H9 (cell line): ENCODE results near the gene DERA. TPM values are rescaled to one million over a fixed set of nuclear protein-coding genes. Genes with fewer than 3 reads are reported as not detected.

Source experiments
- DNase-seq: peaks from one replicate; pipeline ENCODE4 v3.0.0-alpha.2; 2017
- H2AFZ ChIP-seq: one replicate; pipeline ENCODE4 v1.6.1; 2013; ENCODE audit warnings: mild to moderate bottlenecking, low read length, control low read depth, moderate library complexity
- H2AK5ac ChIP-seq: 2 replicates; pipeline ENCODE4 v1.6.1; 2013; ENCODE audit warnings: low read length, control low read depth, mixed read lengths; ENCODE audit not compliant: insufficient read length
- H2BK120ac ChIP-seq: one replicate; pipeline ENCODE4 v1.6.1; 2013; ENCODE audit warnings: low read depth, mild to moderate bottlenecking, low read length, control low read depth, inconsistent platforms; ENCODE audit not compliant: poor library complexity, severe bottlenecking
- H2BK12ac ChIP-seq: 2 replicates; pipeline ENCODE4 v1.6.1; 2013; ENCODE audit warnings: low read length, control low read depth, mixed read lengths, low read depth; ENCODE audit not compliant: insufficient read length
- H2BK15ac ChIP-seq: 2 replicates; pipeline ENCODE4 v1.6.1; 2013; ENCODE audit warnings: low read depth, low read length, control low read depth
- H2BK20ac ChIP-seq: one replicate; pipeline ENCODE4 v1.6.1; 2013; ENCODE audit warnings: low read depth, mild to moderate bottlenecking, low read length, control low read depth, inconsistent platforms; ENCODE audit not compliant: poor library complexity, severe bottlenecking
- H2BK5ac ChIP-seq: 2 replicates; pipeline ENCODE4 v1.6.1; 2013; ENCODE audit warnings: low read length, control low read depth, mixed read lengths; ENCODE audit not compliant: insufficient read length
- H3K14ac ChIP-seq: 2 replicates; pipeline ENCODE4 v1.6.1; 2013; ENCODE audit warnings: low read length, control low read depth; ENCODE audit not compliant: insufficient read depth
- H3K18ac ChIP-seq: 2 replicates; pipeline ENCODE4 v1.6.1; 2013; ENCODE audit warnings: low read depth, mild to moderate bottlenecking, mixed read lengths, low read length, control low read depth; ENCODE audit not compliant: insufficient read length
- H3K23ac ChIP-seq: 2 replicates; pipeline ENCODE4 v1.6.1; 2013; ENCODE audit warnings: low read length, control low read depth, mixed read lengths, low read depth; ENCODE audit not compliant: insufficient read length
- H3K23me2 ChIP-seq: 2 replicates; pipeline ENCODE4 v1.6.1; 2013; ENCODE audit warnings: low read depth, mild to moderate bottlenecking, mixed read lengths, low read length, control low read depth; ENCODE audit not compliant: insufficient read length, poor library complexity, severe bottlenecking
- H3K27ac ChIP-seq: 2 replicates; pipeline ENCODE4 v1.5.1; 2013; ENCODE audit warnings: low read length, control low read depth, mixed read lengths, low read depth; ENCODE audit not compliant: insufficient read length
- H3K27me3 ChIP-seq: 2 replicates; pipeline ENCODE4 v1.6.1; 2013; ENCODE audit warnings: low read length, control low read depth, inconsistent platforms; ENCODE audit not compliant: insufficient read depth
- H3K4ac ChIP-seq: 2 replicates; pipeline ENCODE4 v1.6.1; 2013; ENCODE audit warnings: low read depth, mild to moderate bottlenecking, control low read depth, inconsistent platforms, low read length, moderate library complexity
- H3K4me1 ChIP-seq: 2 replicates; pipeline ENCODE4 v1.6.1; 2013; ENCODE audit warnings: low read length, control low read depth, inconsistent platforms; ENCODE audit not compliant: insufficient read depth
- H3K4me2 ChIP-seq: 2 replicates; pipeline ENCODE4 v1.6.1; 2013; ENCODE audit warnings: low read length, control low read depth, mixed read lengths; ENCODE audit not compliant: insufficient read length, insufficient read depth
- H3K56ac ChIP-seq: 2 replicates; pipeline ENCODE4 v1.6.1; 2013; ENCODE audit warnings: low read depth, mild to moderate bottlenecking, mixed read lengths, low read length, control low read depth; ENCODE audit not compliant: insufficient read length
- H3K79me1 ChIP-seq: 2 replicates; pipeline ENCODE4 v1.6.1; 2013; ENCODE audit warnings: low read depth, mild to moderate bottlenecking, moderate library complexity, low read length, control low read depth, inconsistent platforms; ENCODE audit not compliant: insufficient read depth, poor library complexity, severe bottlenecking
- H3K79me2 ChIP-seq: 2 replicates; pipeline ENCODE4 v1.6.1; 2013; ENCODE audit warnings: low read length, control low read depth, inconsistent platforms; ENCODE audit not compliant: insufficient read depth
- H3K9ac ChIP-seq: 2 replicates; pipeline ENCODE4 v1.6.1; 2013; ENCODE audit warnings: low read length, control low read depth, mixed read lengths; ENCODE audit not compliant: insufficient read length; ENCODE audit errors: extremely low read depth
- H3K9me3 ChIP-seq: one replicate; pipeline ENCODE4 v1.6.1; 2013; ENCODE audit warnings: low read depth, low read length, inconsistent platforms; ENCODE audit not compliant: control insufficient read depth
- H3T11ph ChIP-seq: one replicate; pipeline ENCODE4 v1.6.1; 2013; ENCODE audit warnings: mild to moderate bottlenecking, low read length, control low read depth, inconsistent platforms
- H4K20me1 ChIP-seq: one replicate; pipeline ENCODE4 v1.6.1; 2013; ENCODE audit not compliant: control insufficient read depth, insufficient read length, insufficient read depth
- H4K5ac ChIP-seq: 2 replicates; pipeline ENCODE4 v1.6.1; 2013; ENCODE audit warnings: low read depth, mild to moderate bottlenecking, mixed read lengths, low read length, control low read depth; ENCODE audit not compliant: insufficient read length
- H4K8ac ChIP-seq: replicated peaks from 2 replicates; pipeline ENCODE4 v1.6.1; 2013; ENCODE audit warnings: low read length, control low read depth, mixed read lengths, low read depth; ENCODE audit not compliant: insufficient read length
- H4K91ac ChIP-seq: 2 replicates; pipeline ENCODE4 v1.6.1; 2013; ENCODE audit warnings: low read depth, mild to moderate bottlenecking, moderate library complexity, mixed read lengths, low read length, control low read depth; ENCODE audit not compliant: insufficient read length
- H3K27ac Mint-ChIP-seq, 3 experiments: 2 replicates in 2 of 3; 3 replicates in 1 of 3; pipeline ENCODE4 v1.8.0; 2020 to 2021; ENCODE audit warnings: mixed read lengths in 3 of 3, mild to moderate bottlenecking in 1 of 3, moderate library complexity in 1 of 3
- H3K27me3 Mint-ChIP-seq: 2 replicates; pipeline ENCODE4 v1.8.0; 2021; ENCODE audit warnings: low read depth, mild to moderate bottlenecking, moderate library complexity, mixed read lengths
- H3K36me3 Mint-ChIP-seq, 3 experiments: 2 replicates in 2 of 3; 3 replicates in 1 of 3; pipeline ENCODE4 v1.8.0; 2020 to 2021; ENCODE audit warnings: low read depth in 3 of 3, mixed read lengths in 3 of 3; ENCODE audit not compliant: insufficient read depth in 1 of 3
- H3K4me1 Mint-ChIP-seq, 2 experiments: 2 replicates each; pipeline ENCODE4 v1.8.0; 2020; ENCODE audit warnings: mixed read lengths in 2 of 2
- H3K4me3 Mint-ChIP-seq, 2 experiments: 2 replicates in 1 of 2; 3 replicates in 1 of 2; pipeline ENCODE4 v1.8.0; 2020 to 2021; ENCODE audit warnings: mild to moderate bottlenecking in 2 of 2, mixed read lengths in 2 of 2, moderate library complexity in 1 of 2
- H3K9me3 Mint-ChIP-seq, 2 experiments: 2 replicates in 1 of 2; 3 replicates in 1 of 2; pipeline ENCODE4 v1.8.0; 2020; ENCODE audit warnings: mild to moderate bottlenecking in 2 of 2, mixed read lengths in 2 of 2, moderate library complexity in 1 of 2
- CTCF ChIP-seq: fragments of 200-600 bp; sonication (generic); conservative IDR thresholded peaks from 3 replicates; pipeline ENCODE4 v1.8.0; 2021; ENCODE audit warnings: antibody characterized with exemption, mild to moderate bottlenecking
- WGBS: extraction: QIAGEN DNeasy Blood & Tissue Kit; methylation state at CpG from one replicate; pipeline ENCODE4 v1.1.7; 2013; ENCODE audit warnings: missing lambda C conversion rate, low lambda C conversion rate, mixed read lengths; ENCODE audit not compliant: insufficient read length; ENCODE audit errors: extremely low coverage; 5-methylcytosine and 5-hydroxymethylcytosine counted together
- total RNA-seq: library from RNA; stranded (reverse); gene quantifications from 2 replicates; pipeline ENCODE4 v1.2.1, GENCODE V29; 2021

The DERA gene
- total RNA-seq, 1 experiment from 2014 or later = 20.9 TPM

GRCh38 chr12:15893260-15893659 lies 17.9 kb upstream of the DERA start:
- Histone ChIP-seq H3K4me1 (no peaks in the 10 kb centered on the region), H3K56ac (no peak overlapping the region), H3K4ac (no peak overlapping the region), H2BK20ac (no peak overlapping the region), H3K14ac (no peak overlapping the region), H3K79me1 (no peaks in the 10 kb centered on the region), H3K4me2 (no peak overlapping the region), H3K27ac (no peak overlapping the region), H2AK5ac (no peak overlapping the region), H4K5ac (no peak overlapping the region), H2BK12ac (no peak overlapping the region), H3K23me2 (no peaks in the 10 kb centered on the region), H3K18ac (no peak overlapping the region), H2BK5ac (no peak overlapping the region), H2AFZ (no peak overlapping the region), H2BK120ac (no peak overlapping the region), H3T11ph (no peak overlapping the region), H4K20me1 (no peaks in the 10 kb centered on the region), H3K79me2 (no peaks in the 10 kb centered on the region), H3K9me3 (no peaks in the 10 kb centered on the region), H4K8ac (no peak overlapping the region), H3K27me3 (no peaks in the 10 kb centered on the region), H3K9ac (no peak overlapping the region), H4K91ac (no peak overlapping the region), H2BK15ac (no peak overlapping the region), H3K23ac (no peak overlapping the region)
- no peak for DNase-seq
- peaks cover 12 to 59% (median 55%) of the 10 kb centered on the region in 3 experiments; a peak in 6 of 7 replicates for H3K36me3 Mint-ChIP-seq
- no peak for TF ChIP-seq CTCF
- H3K27me3 Mint-ChIP-seq = no peaks in the 10 kb centered on the region
- H3K9me3 Mint-ChIP-seq = no peaks in the 10 kb centered on the region
- H3K4me3 Mint-ChIP-seq = no peak overlapping the region
- peak overlapping the region in 1 of 3 experiments; percentile 12; a peak in 1 of 7 replicates for H3K27ac Mint-ChIP-seq
- WGBS = no CpG with 5 or more reads among the region's 3 CpGs
- no peaks in the 10 kb centered on the region for H3K4me1 Mint-ChIP-seq
